HCT116 (cell line): ENCODE measurements around the gene DDX20.

Experiments
- EZH2 ChIP-seq: fragments of 200-600 bp; sonication (generic); IDR thresholded peaks from 2 replicates; pipeline ENCODE4 v1.6.1; 2017; ENCODE audit warnings: antibody characterized with exemption, mixed run types
- FOSL1 ChIP-seq: IDR thresholded peaks from 2 replicates; pipeline ENCODE4 v1.6.1; 2012; ENCODE audit warnings: low read depth
- JUND ChIP-seq: IDR thresholded peaks from 2 replicates; pipeline ENCODE4 v1.6.1; 2012
- POLR2A ChIP-seq: IDR thresholded peaks from 2 replicates; pipeline ENCODE4 v1.7.0; 2011; ENCODE audit warnings: borderline replicate concordance; ENCODE audit not compliant: insufficient read depth, insufficient read length; ENCODE audit errors: extremely low read depth
- RAD21 ChIP-seq: IDR thresholded peaks from 2 replicates; pipeline ENCODE4 v1.6.1; 2012; ENCODE audit warnings: low read depth, mild to moderate bottlenecking
- YY1 ChIP-seq: IDR thresholded peaks from 2 replicates; pipeline ENCODE4 v1.6.1; 2011; ENCODE audit warnings: low read length, low read depth, moderate library complexity, mild to moderate bottlenecking; ENCODE audit not compliant: insufficient replicate concordance; ENCODE audit errors: extremely low read depth
- ZNF274 ChIP-seq: fragments of 200-500 bp; sonication (Bioruptor generic); IDR thresholded peaks from 2 replicates; pipeline ENCODE4 v1.6.1; 2014; ENCODE audit warnings: mild to moderate bottlenecking, low read depth, low read length, inconsistent platforms
- TF ChIP-seq, protein P1 (sequence below), 3 experiments: fragments of 200-600 bp in 1 of 3; sonication (generic) in 1 of 3; IDR thresholded peaks in 2 of 3; conservative IDR thresholded peaks in 1 of 3; 2 replicates each; pipeline ENCODE4 v1.5.1; 2012 to 2017; ENCODE audit warnings: low read depth in 2 of 3, low read length in 2 of 3, antibody characterized with exemption in 1 of 3, borderline replicate concordance in 1 of 3, control low read depth in 1 of 3, mild to moderate bottlenecking in 1 of 3, mixed read lengths in 1 of 3, mixed run types in 1 of 3, moderate library complexity in 1 of 3; ENCODE audit not compliant: insufficient read depth in 1 of 3

DNA sequence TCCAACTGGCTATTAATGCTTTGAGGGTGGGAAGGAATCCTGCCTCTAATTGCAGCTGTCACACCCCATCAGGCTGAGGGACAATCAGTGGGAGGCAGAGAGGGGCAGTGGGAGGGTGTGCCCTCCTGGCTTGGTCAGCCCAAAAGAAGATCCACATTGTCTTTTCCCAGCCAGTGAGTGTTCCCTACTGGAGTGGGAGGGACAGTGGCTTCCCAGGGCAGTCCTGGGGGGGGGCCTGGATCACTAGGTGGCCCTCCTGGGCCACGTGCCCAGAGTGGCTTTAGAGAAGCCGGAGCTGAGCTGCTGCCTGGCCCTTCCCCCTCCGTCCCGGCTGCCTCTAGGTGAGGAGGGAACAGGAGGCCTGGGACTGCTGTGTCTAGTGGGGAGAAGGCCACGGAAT lies 30.5 kb upstream of the DDX20 start:
- TF ChIP-seq EZH2 (no peak), JUND (no peak), FOSL1 (no peak), ZNF274 (no peak), YY1 (no peak), POLR2A (no peak), RAD21 (no peak)
- TF ChIP-seq, protein P1, sequence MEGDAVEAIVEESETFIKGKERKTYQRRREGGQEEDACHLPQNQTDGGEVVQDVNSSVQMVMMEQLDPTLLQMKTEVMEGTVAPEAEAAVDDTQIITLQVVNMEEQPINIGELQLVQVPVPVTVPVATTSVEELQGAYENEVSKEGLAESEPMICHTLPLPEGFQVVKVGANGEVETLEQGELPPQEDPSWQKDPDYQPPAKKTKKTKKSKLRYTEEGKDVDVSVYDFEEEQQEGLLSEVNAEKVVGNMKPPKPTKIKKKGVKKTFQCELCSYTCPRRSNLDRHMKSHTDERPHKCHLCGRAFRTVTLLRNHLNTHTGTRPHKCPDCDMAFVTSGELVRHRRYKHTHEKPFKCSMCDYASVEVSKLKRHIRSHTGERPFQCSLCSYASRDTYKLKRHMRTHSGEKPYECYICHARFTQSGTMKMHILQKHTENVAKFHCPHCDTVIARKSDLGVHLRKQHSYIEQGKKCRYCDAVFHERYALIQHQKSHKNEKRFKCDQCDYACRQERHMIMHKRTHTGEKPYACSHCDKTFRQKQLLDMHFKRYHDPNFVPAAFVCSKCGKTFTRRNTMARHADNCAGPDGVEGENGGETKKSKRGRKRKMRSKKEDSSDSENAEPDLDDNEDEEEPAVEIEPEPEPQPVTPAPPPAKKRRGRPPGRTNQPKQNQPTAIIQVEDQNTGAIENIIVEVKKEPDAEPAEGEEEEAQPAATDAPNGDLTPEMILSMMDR (IDR thresholded peaks at IDR 0.05 in 2 of 3, conservative IDR thresholded peaks at IDR 0.05 in 1 of 3; ENCODE audit: borderline replicate concordance in 1 of 3, insufficient read depth in 1 of 3, low read depth in 2 of 3, low read length in 2 of 3) = no peak
